HCT116 (cell line): Measurements from ENCODE around the gene ARHGAP5. TPM values are rescaled to one million over a fixed set of nuclear protein-coding genes. Genes with fewer than 3 reads are reported as not detected.

Source experiments
- ATAC-seq: fragments of 200-7000 bp; cut with Tn5 transposase; 2 replicates; pipeline ENCODE4 v1.9.1; 2020; ENCODE audit warnings: mild to moderate bottlenecking, moderate library complexity
- BruUV-seq: library from RNA; stranded (reverse); fragments of 400-500 nt; replicated peaks from 2 replicates; lab custom pipeline; 2021; lab: Mats Ljungman, UMichigan
- CTCF ChIA-PET: fragments of 300-600 bp; sonication (Branson Sonifier 250); formaldehyde crosslinking; loops from one replicate; lab custom pipeline; 2021; ENCODE audit warnings: antibody characterized with exemption; lab: Charles Lee
- POLR2A ChIA-PET: fragments of 300-600, 350-600 bp; sonication (Branson Sonifier 250); formaldehyde crosslinking; loops from one replicate; lab custom pipeline; 2021; ENCODE audit warnings: antibody characterized with exemption; lab: Charles Lee
- RAD21 ChIA-PET, 2 experiments: fragments of 300-600 bp; sonication (Branson Sonifier 250); formaldehyde crosslinking; loops; one replicate each; lab custom pipeline; 2023; ENCODE audit warnings: low total read pairs in 2 of 2; ENCODE audit not compliant: uncharacterized antibody in 2 of 2, unreplicated experiment in 2 of 2, low non-redundant PET in 1 of 2; lab: Charles Lee
- DNase-seq: peaks from one replicate; pipeline ENCODE4 v3.0.0-alpha.2; 2010; ENCODE audit warnings: low read depth, low spot score
- H2AFZ ChIP-seq: fragments of 200-600 bp; shearing (Covaris generic), sonication (generic); 2 replicates; pipeline ENCODE4 v1.6.1; 2017; ENCODE audit warnings: low read depth, mixed run types, mixed read lengths, antibody characterized with exemption, low read length; ENCODE audit not compliant: poor library complexity, severe bottlenecking
- H3K27ac ChIP-seq: 2 replicates; pipeline ENCODE4 v1.5.1; 2012; ENCODE audit warnings: low read depth, low read length
- H3K27me3 ChIP-seq: fragments of 200-600 bp; sonication (generic); 2 replicates; pipeline ENCODE4 v1.6.1; 2016; ENCODE audit warnings: mixed run types, low read length, mixed read lengths; ENCODE audit not compliant: insufficient read depth
- H3K36me3 ChIP-seq, 2 experiments: fragments of 200-500 bp in 1 of 2; fragments of 200-600 bp in 1 of 2; sonication (Bioruptor generic) in 1 of 2; sonication (generic) in 1 of 2; 2 replicates each; pipeline versions ENCODE4 v1.5.1 to v1.6.1; 2014 to 2016; ENCODE audit warnings: low read length in 2 of 2, inconsistent platforms in 1 of 2, mixed read lengths in 1 of 2, mixed run types in 1 of 2; ENCODE audit not compliant: insufficient read depth in 2 of 2, control insufficient read depth in 1 of 2
- H3K4me1 ChIP-seq, 2 experiments: fragments of 200-600 bp in 1 of 2; sonication (generic) in 1 of 2; 2 replicates each; pipeline versions ENCODE4 v1.5.1 to v1.6.1; 2012 to 2017; ENCODE audit warnings: low read length in 2 of 2, inconsistent platforms in 1 of 2, mild to moderate bottlenecking in 1 of 2, mixed read lengths in 1 of 2, mixed run types in 1 of 2, moderate library complexity in 1 of 2; ENCODE audit not compliant: insufficient read depth in 2 of 2, control insufficient read depth in 1 of 2
- H3K4me2 ChIP-seq: fragments of 200-600 bp; sonication (generic); 2 replicates; pipeline ENCODE4 v1.6.1; 2017; ENCODE audit warnings: mixed run types, low read length, mixed read lengths
- H3K4me3 ChIP-seq, 2 experiments: fragments of 200-600 bp in 1 of 2; sonication (generic) in 1 of 2; replicated peaks in 1 of 2; 2 replicates each; pipeline ENCODE4 v1.5.1; 2011 to 2016; ENCODE audit warnings: low read length in 2 of 2, control low read depth in 1 of 2, low read depth in 1 of 2, mild to moderate bottlenecking in 1 of 2, mixed read lengths in 1 of 2, mixed run types in 1 of 2
- H3K79me2 ChIP-seq: fragments of 200-600 bp; sonication (generic); 2 replicates; pipeline ENCODE4 v1.6.1; 2017; ENCODE audit warnings: mild to moderate bottlenecking, mixed run types, low read length, moderate library complexity, mixed read lengths; ENCODE audit not compliant: insufficient read depth
- H3K9ac ChIP-seq: fragments of 200-600 bp; sonication (generic); 2 replicates; pipeline ENCODE4 v1.6.1; 2016; ENCODE audit warnings: low read length, mixed read lengths
- H3K9me2 ChIP-seq: fragments of 200-600 bp; sonication (generic), shearing (Covaris generic); 2 replicates; pipeline ENCODE4 v1.6.1; 2017; ENCODE audit warnings: mixed run types, mild to moderate bottlenecking, moderate library complexity; ENCODE audit not compliant: insufficient read depth
- H3K9me3 ChIP-seq, 2 experiments: fragments of 200-500 bp in 1 of 2; fragments of 200-600 bp in 1 of 2; sonication (Bioruptor generic) in 1 of 2; sonication (generic) in 1 of 2; 2 replicates each; pipeline ENCODE4 v1.6.1; 2014 to 2017; ENCODE audit warnings: low read length in 2 of 2, mixed read lengths in 2 of 2, inconsistent platforms in 1 of 2, low read depth in 1 of 2, mild to moderate bottlenecking in 1 of 2, mixed run types in 1 of 2, moderate library complexity in 1 of 2; ENCODE audit not compliant: control insufficient read depth in 1 of 2, insufficient read depth in 1 of 2
- H4K20me1 ChIP-seq: fragments of 200-600 bp; sonication (generic), shearing (Covaris generic); 2 replicates; pipeline ENCODE4 v1.6.1; 2017; ENCODE audit warnings: mixed run types, mild to moderate bottlenecking, moderate library complexity; ENCODE audit not compliant: insufficient read depth
- CEBPB ChIP-seq: IDR thresholded peaks from 2 replicates; pipeline ENCODE4 v1.6.1; 2012; ENCODE audit warnings: low read depth
- ELF1 ChIP-seq: IDR thresholded peaks from 2 replicates; pipeline ENCODE4 v1.6.1; 2012; ENCODE audit warnings: low read depth, borderline replicate concordance
- MAX ChIP-seq: IDR thresholded peaks from 2 replicates; pipeline ENCODE4 v1.6.1; 2012
- RAD21 ChIP-seq: IDR thresholded peaks from 2 replicates; pipeline ENCODE4 v1.6.1; 2012; ENCODE audit warnings: low read depth, mild to moderate bottlenecking
- YY1 ChIP-seq: IDR thresholded peaks from 2 replicates; pipeline ENCODE4 v1.6.1; 2011; ENCODE audit warnings: low read length, low read depth, moderate library complexity, mild to moderate bottlenecking; ENCODE audit not compliant: insufficient replicate concordance; ENCODE audit errors: extremely low read depth
- intact Hi-C: fragments of 100-400 bp; cut with micrococcal nuclease; formaldehyde crosslinking; loops from 2 replicates; pipeline ENCODE4 v1.10.0; 2022
- total RNA-seq: library from RNA; stranded (reverse); gene quantifications from one replicate; pipeline ENCODE4 v1.2.1, GENCODE V29; 2021; ENCODE audit not compliant: unreplicated experiment
- TF ChIP-seq, protein P1 (sequence below): IDR thresholded peaks from 2 replicates; pipeline ENCODE4 v1.6.1; 2012; ENCODE audit warnings: low read depth

The ARHGAP5 gene
- total RNA-seq, 1 experiment from 2014 or later, result 66.7 TPM

DNA sequence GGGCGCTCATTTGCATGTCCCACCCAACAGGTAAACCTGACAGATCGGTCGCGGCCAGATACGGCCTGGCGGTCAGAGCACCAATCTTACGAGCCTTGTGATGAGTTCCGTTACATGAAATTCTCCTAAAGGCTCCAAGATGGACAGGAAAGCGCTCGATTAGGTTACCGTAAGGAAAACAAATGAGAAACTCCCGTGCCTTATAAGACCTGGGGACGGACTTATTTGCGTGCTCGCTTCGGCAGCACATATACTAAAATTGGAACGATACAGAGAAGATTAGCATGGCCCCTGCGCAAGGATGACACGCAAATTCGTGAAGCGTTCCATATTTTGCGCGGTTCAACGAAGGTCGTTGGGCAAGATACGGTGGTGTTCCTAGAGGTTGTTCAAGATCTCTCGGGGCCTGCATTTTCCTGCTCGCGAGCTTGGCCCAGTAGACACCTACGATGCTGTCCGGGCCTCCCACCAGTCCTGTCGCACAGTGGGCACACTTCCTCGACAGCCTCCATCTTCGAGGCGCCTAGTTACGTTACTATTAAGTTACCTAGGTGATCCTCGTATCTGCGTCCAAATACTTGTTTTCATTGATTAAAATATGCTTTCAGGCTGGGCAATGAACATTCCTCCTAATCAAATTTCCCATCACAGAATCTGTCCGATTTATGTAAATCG is 124.8 kb downstream of the ARHGAP5 start, which contains the start of gene RNU6-7:
TSS of gene RNU6-7 (plus strand) at position 230 of the 675 bp plus-strand sequence.
- no peaks in the 10 kb centered on the region for H3K79me2 ChIP-seq
- H3K4me1 ChIP-seq, result peaks cover 25 to 45% of the 10 kb centered on the region in 2 experiments
- H2AFZ ChIP-seq, result peak within 1 kb of the TSS; percentile 69
- peak within 1 kb of the TSS; percentile 78 for H3K4me2 ChIP-seq
- ChIA-PET CTCF (no interaction called here), POLR2A (interaction anchor here (2.0 kb wide), 1 partner anchor 125 kb away, joined by 7 read pairs; the partner anchor contains the start of gene ARHGAP5), RAD21 (no interaction called here)
- ATAC-seq, result no peak
- no peaks in the 10 kb centered on the region for H3K27me3 ChIP-seq
- H3K9ac ChIP-seq, result peak within 1 kb of the TSS; percentile 20; the same call in 1 of the 2 replicates
- H3K36me3 ChIP-seq, result no peaks in the 10 kb centered on the region
- H3K4me3 ChIP-seq, result peak within 1 kb of the TSS; percentile 36 to 53
- H3K9me2 ChIP-seq, result no peaks in the 10 kb centered on the region
- no peaks in the 10 kb centered on the region for H4K20me1 ChIP-seq
- no TSS peak for BruUV-seq
- H3K27ac ChIP-seq, result peak within 1 kb of the TSS; percentile 21
- intact Hi-C loops, result loop anchor here (2.0 kb wide), 1 partner anchor 125 kb away; the partner anchor contains the start of gene ARHGAP5
- no peak for DNase-seq
- no peak for TF ChIP-seq RAD21
- TF ChIP-seq CEBPB, result no peak
- TF ChIP-seq YY1, result no peak
- TF ChIP-seq, protein P1, sequence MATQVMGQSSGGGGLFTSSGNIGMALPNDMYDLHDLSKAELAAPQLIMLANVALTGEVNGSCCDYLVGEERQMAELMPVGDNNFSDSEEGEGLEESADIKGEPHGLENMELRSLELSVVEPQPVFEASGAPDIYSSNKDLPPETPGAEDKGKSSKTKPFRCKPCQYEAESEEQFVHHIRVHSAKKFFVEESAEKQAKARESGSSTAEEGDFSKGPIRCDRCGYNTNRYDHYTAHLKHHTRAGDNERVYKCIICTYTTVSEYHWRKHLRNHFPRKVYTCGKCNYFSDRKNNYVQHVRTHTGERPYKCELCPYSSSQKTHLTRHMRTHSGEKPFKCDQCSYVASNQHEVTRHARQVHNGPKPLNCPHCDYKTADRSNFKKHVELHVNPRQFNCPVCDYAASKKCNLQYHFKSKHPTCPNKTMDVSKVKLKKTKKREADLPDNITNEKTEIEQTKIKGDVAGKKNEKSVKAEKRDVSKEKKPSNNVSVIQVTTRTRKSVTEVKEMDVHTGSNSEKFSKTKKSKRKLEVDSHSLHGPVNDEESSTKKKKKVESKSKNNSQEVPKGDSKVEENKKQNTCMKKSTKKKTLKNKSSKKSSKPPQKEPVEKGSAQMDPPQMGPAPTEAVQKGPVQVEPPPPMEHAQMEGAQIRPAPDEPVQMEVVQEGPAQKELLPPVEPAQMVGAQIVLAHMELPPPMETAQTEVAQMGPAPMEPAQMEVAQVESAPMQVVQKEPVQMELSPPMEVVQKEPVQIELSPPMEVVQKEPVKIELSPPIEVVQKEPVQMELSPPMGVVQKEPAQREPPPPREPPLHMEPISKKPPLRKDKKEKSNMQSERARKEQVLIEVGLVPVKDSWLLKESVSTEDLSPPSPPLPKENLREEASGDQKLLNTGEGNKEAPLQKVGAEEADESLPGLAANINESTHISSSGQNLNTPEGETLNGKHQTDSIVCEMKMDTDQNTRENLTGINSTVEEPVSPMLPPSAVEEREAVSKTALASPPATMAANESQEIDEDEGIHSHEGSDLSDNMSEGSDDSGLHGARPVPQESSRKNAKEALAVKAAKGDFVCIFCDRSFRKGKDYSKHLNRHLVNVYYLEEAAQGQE, result no peak
- no peak for TF ChIP-seq MAX
- TF ChIP-seq ELF1, result no peak
- H3K9me3 ChIP-seq, result no peaks in the 10 kb centered on the region
